Right hindlimb (tissue), 1 donor: ENCODE data around the gene L3MBTL4.
"Not testable (repeated sequence)": the region's sequence is repeated elsewhere in the genome, so short reads cannot be mapped to it uniquely, and the experiment has no call there.

Experiments used
- DNase-seq: peaks from one replicate; pipeline ENCODE4 v3.0.0-alpha.2; 2018

The L3MBTL4 gene

DNA sequence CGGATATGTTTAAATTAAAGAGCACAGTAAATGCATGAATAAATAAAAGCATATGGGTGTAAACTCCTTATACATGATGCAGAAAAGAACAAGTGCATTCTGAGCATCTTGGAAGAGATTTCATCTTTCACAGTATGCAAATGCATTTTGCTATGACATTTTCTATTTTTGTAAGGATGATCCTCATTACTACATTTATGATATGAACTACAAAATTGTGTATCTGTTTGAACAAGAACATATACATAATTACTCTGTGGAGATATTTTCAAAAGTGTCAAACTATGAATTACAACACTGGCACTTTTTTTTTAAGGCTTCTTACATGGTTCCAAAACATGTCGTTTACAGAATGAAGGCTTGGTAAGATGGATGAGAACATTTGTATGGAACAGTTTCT is 335.3 kb downstream of the L3MBTL4 start:
- DNase-seq: no peak

DNA sequence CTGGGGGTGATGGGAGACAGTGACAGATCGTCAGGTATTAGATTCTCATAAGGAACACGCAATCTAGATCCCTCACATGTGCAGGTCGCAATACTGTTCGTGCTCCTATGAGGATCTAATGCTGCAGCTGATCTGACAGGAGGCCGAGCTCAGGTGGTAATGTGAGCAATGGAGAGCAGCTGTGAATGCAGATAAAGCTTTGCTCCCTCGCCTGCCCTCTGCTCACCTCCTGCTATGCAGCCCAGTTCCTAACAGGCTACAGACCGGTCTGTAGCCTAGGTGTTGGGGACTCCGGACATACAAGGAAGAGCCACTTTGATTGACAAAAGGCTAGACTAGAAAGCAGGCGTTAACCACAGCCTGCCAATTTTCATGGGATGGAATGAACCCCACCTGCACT is 335.8 kb downstream of the L3MBTL4 start:
- no peak for DNase-seq

DNA sequence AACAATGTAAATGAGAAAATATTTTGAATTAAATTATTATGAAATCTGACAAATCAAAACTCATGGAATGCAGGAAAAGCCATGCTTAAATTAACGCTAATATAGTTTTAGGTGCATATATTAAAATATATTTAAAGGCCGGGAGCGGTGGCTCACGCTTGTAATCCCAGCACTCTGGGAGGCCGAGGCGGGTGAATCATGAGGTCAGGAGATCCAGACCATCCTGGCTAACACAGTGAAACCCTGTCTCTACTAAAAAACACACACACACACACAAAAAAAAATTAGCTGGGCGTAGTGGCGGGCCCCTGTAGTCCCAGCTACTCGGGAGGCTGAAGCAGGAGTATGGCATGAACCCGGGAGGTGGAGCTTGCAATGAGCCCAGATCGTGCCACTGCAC is 342.3 kb downstream of the L3MBTL4 start:
- DNase-seq: not testable (repeated sequence)

DNA sequence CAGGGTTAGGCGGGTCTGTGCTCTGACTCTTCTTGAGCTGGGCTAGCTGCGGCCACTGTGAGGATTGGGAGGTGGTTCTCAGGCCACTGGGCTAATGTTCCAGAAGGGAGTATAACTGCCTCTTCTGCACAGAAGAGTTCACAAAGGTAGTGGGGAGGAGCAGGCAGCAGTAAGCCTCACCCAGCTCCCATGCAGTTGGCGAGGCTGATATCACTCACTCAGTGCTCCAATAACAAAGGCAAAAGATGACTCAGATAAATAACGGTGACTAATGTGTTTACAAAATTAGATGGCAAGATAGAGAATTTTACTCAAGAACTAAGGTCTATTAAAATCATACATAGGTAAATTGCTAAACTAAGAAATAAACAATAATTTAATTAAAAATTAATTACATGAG is 345.2 kb downstream of the L3MBTL4 start:
- DNase-seq: no peak

DNA sequence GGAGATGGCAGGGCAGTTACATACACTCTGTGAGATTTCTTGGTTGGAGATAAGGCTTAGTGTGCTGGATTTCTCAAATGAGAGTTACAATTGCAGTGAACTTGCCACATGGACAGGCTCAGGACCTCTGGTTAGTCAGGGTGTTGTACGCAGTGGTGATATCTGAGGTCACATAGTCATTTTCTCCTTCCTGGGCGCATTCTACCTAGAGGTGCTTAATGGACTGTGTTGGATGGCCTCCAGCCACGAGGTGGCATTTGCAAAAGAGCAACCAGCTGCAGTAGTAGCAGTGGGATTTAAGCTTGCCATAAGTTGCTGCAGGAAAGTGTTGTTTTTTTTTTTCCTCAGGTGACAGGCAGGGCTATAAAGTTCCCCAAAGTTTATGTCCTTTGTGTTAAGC is 345.6 kb downstream of the L3MBTL4 start:
- no peak for DNase-seq

DNA sequence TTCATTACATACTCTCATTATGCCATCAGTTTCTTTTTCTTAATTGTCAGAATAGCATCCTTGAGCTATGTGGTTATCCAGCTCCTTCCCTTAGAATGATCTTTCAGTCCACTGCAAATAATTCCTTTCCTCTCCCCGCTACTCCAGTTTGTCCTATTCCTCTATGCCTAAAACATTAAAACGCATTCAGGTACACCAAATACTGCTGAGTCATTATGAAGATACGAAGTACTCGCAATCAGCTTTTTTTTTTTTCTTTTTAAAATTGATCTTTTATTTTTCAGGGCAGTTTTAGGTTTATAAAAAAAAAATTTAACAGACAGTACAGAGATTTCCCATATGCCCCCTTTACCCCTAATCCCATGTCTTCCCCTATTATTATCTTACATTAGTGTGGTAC is 354.6 kb downstream of the L3MBTL4 start:
- DNase-seq: no peak

DNA sequence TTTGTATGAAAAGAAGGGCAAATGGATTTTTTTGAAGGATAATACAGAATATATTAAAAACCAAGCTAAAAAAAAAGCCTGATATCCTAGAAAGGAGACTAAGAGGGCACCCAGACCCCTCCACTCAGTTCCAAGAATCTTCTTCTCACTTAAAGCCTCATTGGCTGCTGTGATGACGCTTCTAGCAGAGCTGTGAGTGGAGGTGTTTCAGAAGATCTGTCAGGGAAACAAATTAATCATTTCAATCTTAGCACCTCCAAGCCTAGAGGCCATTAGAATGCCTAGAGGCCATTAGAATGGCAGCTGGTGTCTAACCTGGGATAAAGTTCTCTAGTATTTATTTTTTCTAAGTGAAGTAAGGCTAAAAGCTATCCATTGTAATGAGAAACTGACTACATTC is 355.2 kb downstream of the L3MBTL4 start:
- DNase-seq: no peak

DNA sequence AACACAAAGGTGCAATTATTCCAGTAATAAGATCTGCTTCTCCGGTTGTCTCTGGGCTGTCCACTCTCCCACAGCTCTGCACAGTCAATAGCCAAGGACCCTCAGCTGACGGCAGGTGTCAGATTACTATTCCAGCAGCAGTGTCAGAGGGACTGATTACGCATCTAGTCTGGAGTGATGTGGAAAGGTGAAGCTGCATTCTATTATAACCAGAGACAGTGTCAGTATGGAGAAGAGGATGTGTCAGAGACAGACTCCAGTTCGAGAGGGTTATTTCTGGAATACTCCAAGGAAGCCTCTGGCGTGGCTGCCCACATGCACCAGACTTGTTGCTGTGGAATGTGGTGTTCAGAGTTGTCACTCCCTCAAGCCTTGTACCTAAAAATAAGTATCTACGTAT is 355.8 kb downstream of the L3MBTL4 start:
- DNase-seq: peak; percentile 38

DNA sequence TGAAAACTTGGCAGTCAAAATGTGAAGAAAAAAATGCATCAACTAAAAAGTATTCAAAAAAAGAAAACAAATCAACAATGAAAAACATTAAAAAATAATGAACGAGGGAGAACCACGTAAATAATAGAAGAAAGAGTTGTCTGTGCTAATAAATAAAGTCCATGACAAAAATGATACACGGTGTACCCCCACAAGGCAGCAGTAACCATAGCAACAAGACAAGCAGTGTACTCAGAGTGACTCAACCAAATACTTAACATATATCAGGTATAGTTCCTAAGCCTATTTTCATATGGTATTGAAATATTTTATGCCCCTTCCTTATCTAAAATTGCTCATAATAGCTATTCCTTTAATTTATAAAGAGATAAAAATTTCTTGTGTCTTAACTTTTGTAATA is 357.1 kb downstream of the L3MBTL4 start:
- no peak for DNase-seq

DNA sequence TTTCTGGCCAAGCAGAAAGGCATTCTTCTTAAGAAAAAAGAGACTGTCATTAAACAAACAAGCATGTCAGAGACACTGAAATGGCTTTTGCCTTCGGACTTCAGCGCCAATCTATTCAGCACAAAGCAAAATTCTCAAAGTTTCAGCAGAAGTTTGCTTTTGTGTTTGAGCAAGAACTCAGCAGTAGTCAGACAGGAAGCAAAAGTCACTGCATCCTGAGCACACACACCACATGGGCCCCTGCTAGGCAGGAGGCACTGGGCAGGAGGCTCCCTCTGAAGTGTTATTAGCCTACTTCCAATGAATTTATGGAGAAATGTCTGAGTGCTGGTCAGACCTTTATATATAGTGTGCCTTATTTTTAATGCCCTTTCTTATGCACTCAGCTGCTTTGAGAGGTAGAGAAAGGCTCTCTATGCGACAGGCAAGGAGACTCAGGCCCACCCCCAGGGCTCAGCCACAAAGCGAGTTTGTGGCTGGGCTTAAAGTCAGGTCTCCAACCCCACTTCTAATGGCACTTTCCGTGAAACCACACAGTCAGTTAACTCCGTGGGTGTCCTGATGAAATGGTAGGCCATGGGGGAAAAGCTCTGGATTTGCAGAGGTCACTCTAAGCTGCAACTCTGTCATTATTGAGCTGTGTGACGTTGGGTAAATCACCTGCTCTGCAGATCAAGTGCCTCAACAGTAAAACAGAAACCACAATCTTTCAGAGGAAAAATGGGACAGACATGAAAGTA is 358.4 kb downstream of the L3MBTL4 start:
- DNase-seq: no peak

DNA sequence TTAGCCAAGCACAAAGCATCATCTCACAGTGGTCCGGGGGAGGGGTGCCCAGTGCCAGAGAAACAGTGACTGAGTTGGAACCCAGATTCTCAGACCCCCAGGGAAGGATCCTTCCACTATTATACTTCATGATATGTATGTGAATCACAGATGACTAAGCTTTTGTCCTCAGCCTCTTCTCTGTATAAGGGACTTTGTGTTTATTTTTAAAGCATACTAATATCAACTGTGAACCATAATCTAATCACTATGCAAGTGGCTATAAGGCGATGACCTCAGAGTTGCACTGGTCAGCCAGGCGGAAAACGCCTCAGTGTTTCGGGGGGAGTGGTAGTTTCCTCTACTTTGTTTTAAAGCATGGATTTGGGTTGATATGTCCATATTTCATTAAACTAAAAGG is 359.0 kb downstream of the L3MBTL4 start:
- no peak for DNase-seq

DNA sequence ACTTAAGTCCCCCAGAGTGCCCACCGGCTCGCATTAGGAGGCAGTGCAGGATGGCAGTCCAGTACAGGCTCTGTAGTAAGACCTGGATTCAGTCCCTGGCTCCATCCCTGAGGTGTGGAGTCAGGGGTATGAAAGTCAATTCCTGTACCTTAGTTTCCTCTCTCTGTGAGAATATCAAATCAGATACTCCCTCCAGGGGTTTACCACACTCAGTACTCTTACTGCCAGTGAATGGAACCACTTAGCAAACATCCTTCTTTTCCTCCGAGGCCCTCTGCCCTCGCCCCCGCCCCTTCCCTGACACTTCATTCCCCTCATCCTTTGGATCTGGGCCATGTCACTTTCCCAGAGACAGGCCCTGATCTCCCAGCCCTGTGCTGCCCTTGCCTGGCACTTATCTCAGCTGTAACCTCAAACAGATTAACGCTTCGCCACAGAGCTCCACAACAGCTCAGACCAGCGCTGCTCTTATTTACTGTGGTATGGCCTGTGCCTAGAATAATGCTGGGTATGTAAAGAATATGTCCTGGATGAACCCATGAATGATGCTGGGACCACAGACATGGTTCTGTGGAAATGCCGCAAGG is 360.4 kb downstream of the L3MBTL4 start:
- DNase-seq: no peak

DNA sequence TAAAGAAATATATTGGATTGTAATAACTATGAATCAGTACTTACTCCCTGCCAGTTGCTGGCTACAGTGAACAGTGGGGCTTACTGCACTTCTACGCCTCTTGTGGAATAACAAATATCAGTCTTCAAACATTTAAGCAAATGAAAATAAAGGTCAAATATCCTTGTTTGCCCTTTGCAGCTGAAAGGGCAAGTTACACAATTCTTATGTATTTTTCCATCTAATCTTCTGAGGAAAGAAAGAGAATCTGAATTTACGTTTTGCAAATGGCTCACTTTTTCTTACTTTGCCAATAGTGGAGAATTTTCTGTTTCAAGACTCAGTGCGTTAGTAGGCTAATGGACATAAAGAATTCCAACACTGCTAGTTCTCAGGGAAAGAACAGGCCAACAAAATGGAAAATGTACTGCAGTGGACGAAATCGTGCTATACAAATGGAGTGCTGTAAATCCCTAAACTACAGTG is 362.2 kb downstream of the L3MBTL4 start:
- DNase-seq: no peak

DNA sequence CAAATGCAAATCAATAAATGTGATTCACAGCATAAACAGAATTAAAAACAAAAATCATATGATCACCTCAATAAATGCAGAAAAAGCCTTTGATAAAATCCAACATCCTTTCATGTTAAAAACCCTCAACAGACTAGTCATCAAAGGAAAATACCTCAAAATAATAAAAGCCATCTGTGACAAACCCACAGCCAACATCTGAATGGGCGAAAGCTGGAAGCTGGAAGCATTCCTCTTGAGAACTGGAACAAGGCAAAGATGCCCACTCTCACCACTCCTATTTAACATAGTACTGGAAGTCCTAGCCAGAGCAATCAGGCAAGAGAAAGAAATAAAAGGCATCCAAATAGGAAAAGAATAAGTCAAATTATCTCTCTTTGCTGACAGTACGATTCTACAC is 367.1 kb downstream of the L3MBTL4 start:
- DNase-seq: not testable (repeated sequence)

DNA sequence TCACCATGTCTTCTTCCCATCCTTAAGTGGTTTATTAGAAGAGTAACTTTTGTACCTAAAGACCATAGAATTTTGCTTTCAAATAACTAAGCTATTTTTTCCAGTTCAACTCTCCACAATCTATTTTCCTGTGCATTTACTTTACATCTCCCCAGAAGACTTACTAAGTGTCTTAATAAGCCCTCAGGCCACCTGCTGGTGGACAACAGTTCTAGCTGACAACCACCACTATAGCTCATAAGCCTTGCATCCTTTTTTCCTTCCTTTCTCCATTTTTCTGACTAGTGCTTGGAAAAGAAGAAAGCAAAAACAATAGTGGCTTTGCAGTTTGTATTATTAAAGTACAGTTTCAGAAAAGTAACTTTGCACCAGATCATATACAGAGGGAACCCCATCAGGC is 369.9 kb downstream of the L3MBTL4 start:
- no peak for DNase-seq

DNA sequence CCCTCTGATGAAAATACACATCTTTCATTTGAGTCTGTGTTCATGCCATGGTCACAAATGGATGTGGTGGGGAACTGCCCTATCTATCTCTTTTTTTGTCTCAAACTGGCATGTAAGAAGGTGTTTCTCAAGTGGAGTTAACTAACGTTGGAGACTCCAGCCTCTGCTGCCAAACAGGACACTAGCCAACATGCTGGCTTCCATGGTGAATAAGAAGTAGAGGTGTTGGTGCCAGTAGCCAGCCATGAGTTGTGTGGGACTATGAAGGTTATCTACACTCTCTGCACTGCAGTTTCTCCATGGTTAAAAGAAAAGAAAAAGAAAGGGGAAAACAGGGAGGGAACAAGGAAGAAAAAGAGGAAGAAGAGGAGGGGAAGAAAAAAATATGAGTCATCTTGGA is 370.4 kb downstream of the L3MBTL4 start:
- DNase-seq: no peak

DNA sequence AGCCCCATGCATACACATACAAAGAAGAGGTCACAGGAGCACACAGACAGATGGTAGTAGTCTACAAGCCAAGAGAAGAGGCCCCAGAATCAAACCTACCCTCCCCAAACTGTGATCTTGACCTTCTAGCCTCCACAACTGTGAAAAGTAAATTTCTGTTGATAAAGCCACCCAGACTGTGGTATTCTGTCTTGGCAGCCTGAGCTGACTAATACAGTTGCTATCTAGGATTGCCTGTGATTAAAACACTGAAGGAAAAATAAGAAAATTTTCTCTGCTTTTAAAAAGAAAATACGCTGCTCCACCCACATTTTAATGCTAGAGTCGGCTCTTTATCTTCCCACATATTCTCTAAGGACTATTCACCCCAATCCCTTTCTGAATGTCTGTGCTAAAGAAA is 375.7 kb downstream of the L3MBTL4 start:
- no peak for DNase-seq

DNA sequence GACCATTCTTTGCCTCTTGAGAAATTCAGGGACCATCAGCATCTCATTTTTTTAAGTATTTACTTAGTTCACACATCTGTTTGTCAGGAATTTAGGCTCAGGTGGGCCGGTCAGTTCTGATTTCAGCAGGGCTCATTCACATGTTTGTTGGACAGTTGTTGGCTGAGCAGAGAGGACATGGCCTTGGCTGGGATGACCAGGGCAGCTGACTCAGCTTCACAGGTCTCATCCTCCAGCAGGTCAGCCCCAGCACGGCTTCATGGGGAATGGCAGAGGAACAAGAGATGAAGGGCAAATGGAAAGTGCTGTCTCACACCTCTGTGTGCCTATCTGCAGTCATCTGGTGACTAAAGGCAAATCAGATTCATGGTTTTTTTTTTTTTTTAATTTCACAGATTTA is 383.3 kb downstream of the L3MBTL4 start:
- DNase-seq: no peak

DNA sequence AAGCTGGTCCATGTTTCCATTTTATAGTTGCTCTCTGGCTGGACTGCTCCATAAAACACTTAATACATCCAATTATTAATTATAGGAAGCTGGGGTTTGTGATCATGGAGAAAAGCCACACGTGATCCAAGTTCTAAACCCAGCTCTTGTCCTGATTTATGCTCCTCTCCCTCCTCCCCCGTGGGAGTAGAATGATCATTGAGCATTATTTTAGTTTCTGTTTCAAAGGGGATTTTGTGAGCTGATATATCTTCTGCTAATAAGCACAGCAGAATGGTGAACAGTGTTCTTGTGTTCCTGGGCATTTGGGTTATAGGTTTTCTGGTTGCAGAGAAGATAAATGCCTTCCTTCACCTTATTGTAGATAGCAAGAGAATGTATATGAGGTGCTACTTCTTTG is 383.7 kb downstream of the L3MBTL4 start:
- DNase-seq: no peak

DNA sequence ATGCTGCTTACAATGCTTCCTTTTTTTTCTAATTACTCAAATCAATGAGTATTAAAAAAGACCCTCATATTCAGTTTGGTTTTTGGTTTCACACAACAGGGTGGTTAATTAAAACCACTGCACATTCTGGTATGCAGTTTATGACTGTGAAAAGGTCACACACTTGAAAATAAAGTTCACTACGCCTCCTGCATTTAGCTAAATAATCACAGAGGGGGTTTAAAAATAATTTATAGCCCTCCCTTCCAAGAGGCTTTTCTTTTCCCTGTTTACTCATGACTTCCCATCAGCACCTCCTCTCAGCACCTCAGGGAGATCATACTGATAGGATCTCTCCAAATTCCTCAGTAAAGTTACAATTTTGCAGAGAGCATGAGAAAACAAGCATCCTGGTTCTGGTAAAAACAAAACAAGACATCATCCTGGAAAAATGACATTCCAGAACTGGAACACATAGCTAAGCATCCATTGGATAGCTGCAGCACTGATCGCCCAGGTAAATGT is 389.9 kb downstream of the L3MBTL4 start:
- no peak for DNase-seq

DNA sequence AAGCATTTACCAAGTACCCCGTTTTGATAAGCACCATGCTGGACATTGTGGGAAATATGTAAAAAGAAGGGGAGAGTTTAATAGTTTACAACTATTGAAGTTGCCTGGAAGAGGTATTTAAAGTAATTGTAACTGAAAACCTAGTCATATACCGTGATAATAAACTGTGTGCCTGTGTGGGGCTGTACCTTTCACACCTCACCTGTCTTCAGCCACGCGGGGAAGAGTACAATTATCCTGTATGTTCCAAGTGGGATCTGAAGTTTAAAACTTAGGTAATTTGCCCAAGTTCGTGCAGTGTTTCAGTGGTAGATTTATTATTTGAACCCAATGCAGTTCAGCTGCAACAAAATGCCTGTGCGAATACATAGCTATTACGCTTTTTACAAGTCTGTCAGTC is 391.2 kb downstream of the L3MBTL4 start:
- DNase-seq: no peak

DNA sequence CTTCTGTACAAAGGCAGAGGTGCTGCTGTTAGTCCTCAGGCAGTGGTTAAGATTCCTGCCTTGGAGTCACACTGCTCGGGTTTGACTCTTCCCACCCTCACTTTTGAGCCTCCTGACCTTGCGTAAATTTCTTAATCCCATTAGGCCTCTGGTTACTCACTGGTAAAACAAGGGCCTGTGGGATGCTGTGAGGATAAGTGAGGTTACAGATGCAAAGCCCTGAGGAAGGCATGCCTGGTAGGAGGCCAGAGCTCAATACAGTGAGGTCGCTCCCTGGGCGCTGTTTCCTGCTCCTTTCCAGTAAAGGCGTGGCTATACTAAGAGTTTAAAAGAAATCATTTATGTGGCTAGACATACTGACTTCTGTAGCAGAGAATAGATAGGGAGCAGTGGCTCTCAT is 391.9 kb downstream of the L3MBTL4 start:
- no peak for DNase-seq

DNA sequence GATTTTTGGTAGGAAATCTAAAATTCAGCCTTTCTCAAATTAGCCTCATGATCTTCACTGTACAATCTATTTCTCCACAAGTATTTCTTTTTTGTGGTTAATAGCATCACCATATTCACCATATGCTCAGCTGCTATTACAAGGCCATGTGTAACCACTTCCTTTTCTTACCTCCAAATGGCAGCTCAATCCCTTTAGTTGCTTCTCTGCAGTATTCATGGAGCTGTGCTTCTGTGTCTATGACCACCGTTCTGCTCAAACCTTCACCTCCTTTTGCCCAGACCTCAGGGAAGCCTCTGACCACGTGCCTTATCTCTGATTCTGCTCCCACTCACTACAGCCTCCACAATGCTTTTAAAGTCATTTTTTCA is 392.7 kb downstream of the L3MBTL4 start:
- no peak for DNase-seq

DNA sequence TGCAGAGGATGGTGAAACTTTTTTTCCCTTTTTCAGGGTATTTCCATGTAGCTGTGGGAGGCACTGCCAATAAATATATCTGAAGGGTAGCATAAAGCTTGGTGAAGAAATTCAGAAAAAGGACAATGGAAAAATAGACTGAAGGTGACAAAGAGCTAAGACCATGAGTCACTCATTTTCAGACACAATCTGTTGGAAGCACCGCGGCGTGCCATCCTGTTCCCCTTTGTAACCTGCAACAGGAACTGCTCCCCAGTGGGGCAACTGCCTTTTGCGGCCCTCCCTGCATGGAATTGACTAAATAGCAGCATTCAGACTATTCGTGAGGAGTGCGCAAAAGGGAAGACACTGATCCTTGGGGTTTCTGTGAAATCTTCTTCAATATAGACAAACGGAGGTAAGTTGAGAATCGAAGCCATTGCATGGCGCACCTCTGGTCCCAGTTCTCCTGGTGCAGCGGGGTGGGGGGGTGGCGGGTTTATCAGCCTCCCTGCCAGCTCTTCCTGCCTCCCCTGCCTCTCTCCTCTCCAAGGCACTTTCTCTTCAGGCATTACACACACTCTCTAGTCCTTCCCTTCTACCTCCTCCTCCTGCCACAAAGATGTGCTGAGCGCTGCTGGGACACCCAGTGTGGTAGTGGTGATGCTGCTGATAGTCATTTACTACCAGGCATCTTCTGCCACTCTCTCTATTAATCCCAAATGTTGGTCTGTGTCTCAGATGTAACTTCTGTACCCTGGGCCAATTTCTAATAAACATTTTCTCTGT is 393.2 kb downstream of the L3MBTL4 start:
- no peak for DNase-seq
